Tibial artery (tissue), 4 donors: Measurements from ENCODE around the gene MAGI2.

Experiments used
- DNase-seq, 2 donors: peaks; one replicate each; pipeline ENCODE4 v3.0.0-alpha.2; 2019
- H3K27ac ChIP-seq, 2 donors: fragments of 200-600 bp; sonication (generic) in 1 of 2; 1 replicate in 1 of 2; 2 replicates in 1 of 2; pipeline ENCODE4 v1.5.1; 2018 to 2019; ENCODE audit warnings: mild to moderate bottlenecking in 1 of 2
- H3K27me3 ChIP-seq, 2 donors: fragments of 200-600 bp; sonication (generic) in 1 of 2; one replicate each; pipeline versions ENCODE4 v1.5.1 to v1.6.0; 2016 to 2019
- H3K36me3 ChIP-seq, 3 donors: fragments of 200-600 bp; sonication (generic) in 2 of 3; one replicate each; pipeline ENCODE4 v1.5.1; 2016 to 2019; ENCODE audit warnings: mild to moderate bottlenecking in 2 of 3
- H3K4me1 ChIP-seq, 4 donors: fragments of 200-600 bp; sonication (generic) in 2 of 4; 1 replicate in 3 of 4; 2 replicates in 1 of 4; pipeline ENCODE4 v1.5.1; 2016 to 2019
- H3K4me3 ChIP-seq, 2 donors: fragments of 200-600 bp; sonication (generic) in 1 of 2; 1 replicate in 1 of 2; 2 replicates in 1 of 2; pipeline ENCODE4 v1.5.1; 2018 to 2019; ENCODE audit warnings: mild to moderate bottlenecking in 2 of 2
- H3K9me3 ChIP-seq, 3 donors: fragments of 200-600 bp; sonication (generic) in 1 of 3; one replicate each; pipeline ENCODE4 v1.5.1; 2016 to 2019
- intact Hi-C: fragments of 100-400 bp; cut with DNase I; formaldehyde crosslinking; loops from one replicate; pipeline ENCODE4 v1.15.0; 2023; ENCODE audit warnings: low total_unique reads
- TF ChIP-seq, protein P1 (sequence below), 2 experiments: fragments of 200-600 bp in 1 of 2; fragments of 450-650 bp in 1 of 2; IDR thresholded peaks; one replicate each; pipeline ENCODE4 v1.5.1; 2017 to 2019; ENCODE audit warnings: antibody characterized with exemption in 2 of 2, mild to moderate bottlenecking in 1 of 2, moderate library complexity in 1 of 2

MAGI2 gene

DNA sequence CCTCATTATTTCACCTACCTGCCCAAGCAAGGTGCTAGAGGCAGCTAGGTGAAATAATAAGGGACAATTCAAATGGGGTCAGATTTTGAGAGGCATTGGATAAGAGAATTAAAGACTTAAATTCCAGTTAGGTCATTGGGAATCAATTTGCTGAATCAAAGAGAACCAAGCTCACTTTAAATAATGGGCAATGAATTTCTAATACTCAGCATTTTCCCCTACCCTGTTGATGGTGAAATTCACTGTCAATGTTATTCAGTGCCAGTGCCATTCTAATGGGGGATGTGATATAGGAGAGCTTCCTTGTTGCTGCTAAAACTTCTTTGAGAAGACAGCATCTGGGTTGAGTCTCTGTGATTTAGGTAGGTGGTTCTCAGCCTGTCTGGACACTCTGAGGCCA lies 1145.6 kb downstream of the MAGI2 start:
- no peak overlapping the region for H3K4me3 ChIP-seq
- no peaks in the 10 kb centered on the region for H3K9me3 ChIP-seq
- H3K36me3 ChIP-seq, result no peaks in the 10 kb centered on the region
- no peaks in the 10 kb centered on the region for H3K4me1 ChIP-seq
- intact Hi-C loops, result no loop called here
- H3K27ac ChIP-seq, result no peak overlapping the region
- TF ChIP-seq, protein P1, sequence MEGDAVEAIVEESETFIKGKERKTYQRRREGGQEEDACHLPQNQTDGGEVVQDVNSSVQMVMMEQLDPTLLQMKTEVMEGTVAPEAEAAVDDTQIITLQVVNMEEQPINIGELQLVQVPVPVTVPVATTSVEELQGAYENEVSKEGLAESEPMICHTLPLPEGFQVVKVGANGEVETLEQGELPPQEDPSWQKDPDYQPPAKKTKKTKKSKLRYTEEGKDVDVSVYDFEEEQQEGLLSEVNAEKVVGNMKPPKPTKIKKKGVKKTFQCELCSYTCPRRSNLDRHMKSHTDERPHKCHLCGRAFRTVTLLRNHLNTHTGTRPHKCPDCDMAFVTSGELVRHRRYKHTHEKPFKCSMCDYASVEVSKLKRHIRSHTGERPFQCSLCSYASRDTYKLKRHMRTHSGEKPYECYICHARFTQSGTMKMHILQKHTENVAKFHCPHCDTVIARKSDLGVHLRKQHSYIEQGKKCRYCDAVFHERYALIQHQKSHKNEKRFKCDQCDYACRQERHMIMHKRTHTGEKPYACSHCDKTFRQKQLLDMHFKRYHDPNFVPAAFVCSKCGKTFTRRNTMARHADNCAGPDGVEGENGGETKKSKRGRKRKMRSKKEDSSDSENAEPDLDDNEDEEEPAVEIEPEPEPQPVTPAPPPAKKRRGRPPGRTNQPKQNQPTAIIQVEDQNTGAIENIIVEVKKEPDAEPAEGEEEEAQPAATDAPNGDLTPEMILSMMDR (IDR thresholded peaks at IDR 0.05), result no peak
- H3K27me3 ChIP-seq, result no peaks in the 10 kb centered on the region
- no peak for DNase-seq

DNA sequence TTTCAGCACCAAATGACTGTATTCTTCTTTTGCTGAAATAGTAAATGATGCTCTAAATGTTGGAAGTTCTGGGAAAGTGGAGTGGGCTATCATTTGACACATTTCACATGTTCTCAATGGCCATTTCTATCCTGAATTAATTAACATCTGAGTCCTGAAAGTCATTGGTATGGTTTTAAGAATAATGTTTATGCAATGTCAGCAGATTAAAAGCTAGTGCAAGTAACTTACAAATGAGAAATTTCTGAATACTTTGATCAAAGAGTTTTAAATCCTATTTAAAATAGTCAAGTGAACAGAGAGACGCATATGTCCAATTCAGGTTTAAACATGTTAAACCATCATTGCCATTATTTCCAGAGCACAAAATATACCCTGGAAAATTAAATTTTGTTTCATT lies 1146.8 kb downstream of the MAGI2 start:
- intact Hi-C loops, result no loop called here
- Histone ChIP-seq H3K4me1 (peaks cover 0 to under 1% (median 0%) of the 10 kb centered on the region in 4 donors), H3K36me3 (no peaks in the 10 kb centered on the region), H3K4me3 (no peak overlapping the region), H3K9me3 (no peaks in the 10 kb centered on the region), H3K27me3 (no peaks in the 10 kb centered on the region), H3K27ac (no peak overlapping the region)
- TF ChIP-seq, protein P1 (IDR thresholded peaks at IDR 0.05), result no peak
- DNase-seq, result no peak

DNA sequence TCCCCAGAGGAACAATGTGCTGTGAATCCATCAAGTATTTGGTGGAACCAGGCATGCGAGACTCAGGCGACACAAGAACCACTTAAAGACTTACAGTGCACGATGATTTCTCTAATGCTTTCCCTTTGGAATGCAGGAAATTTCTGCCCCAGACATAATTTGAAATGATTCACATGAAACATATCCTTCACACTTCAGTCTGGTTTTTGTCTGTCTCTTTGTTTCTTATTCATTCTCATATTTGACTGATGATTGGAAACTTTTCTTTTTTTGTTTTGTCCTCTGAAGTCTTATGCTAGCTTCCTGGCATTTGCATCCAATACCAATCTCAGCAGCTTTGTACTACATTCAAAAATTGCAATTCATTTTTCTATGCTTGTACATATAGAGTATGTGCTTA lies 1152.1 kb downstream of the MAGI2 start:
- DNase-seq, result no peak

DNA sequence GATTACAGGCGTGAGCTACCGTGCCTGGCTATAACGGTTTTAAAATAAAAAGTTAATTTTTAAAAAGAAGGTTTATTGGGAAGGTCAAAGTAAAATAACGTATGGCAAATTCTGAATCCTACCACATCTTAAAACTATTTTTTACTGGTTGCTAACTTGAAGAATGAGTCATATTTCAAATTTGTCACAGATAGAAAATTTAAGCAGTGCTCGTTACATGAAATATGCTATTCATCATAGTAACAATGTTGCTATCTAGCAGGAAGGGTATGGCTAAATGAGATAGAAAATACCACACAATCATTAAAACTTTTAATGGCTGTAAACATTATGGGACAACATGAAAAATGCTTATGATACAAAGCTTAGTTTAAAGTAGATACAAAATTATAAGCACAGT lies 1154.4 kb downstream of the MAGI2 start:
- H3K4me1 ChIP-seq, result peaks cover 0 to 20% (median 1%) of the 10 kb centered on the region in 4 donors
- H3K27me3 ChIP-seq, result no peaks in the 10 kb centered on the region
- H3K36me3 ChIP-seq, result no peaks in the 10 kb centered on the region
- no peak overlapping the region for H3K4me3 ChIP-seq
- TF ChIP-seq, protein P1 (IDR thresholded peaks at IDR 0.05), result no peak
- H3K9me3 ChIP-seq, result no peaks in the 10 kb centered on the region
- DNase-seq, result no peak
- intact Hi-C loops, result no loop called here
- no peak overlapping the region for H3K27ac ChIP-seq

More for the DNA sequence above, 1152.1 kb downstream of the MAGI2 start:
- Histone ChIP-seq H3K9me3 (no peaks in the 10 kb centered on the region), H3K4me3 (no peak overlapping the region), H3K4me1 (peaks cover 0 to 13% (median 1%) of the 10 kb centered on the region in 4 donors), H3K27ac (no peak overlapping the region), H3K36me3 (no peaks in the 10 kb centered on the region), H3K27me3 (no peaks in the 10 kb centered on the region)
- intact Hi-C loops, result no loop called here
- TF ChIP-seq, protein P1 (IDR thresholded peaks at IDR 0.05), result no peak

DNA sequence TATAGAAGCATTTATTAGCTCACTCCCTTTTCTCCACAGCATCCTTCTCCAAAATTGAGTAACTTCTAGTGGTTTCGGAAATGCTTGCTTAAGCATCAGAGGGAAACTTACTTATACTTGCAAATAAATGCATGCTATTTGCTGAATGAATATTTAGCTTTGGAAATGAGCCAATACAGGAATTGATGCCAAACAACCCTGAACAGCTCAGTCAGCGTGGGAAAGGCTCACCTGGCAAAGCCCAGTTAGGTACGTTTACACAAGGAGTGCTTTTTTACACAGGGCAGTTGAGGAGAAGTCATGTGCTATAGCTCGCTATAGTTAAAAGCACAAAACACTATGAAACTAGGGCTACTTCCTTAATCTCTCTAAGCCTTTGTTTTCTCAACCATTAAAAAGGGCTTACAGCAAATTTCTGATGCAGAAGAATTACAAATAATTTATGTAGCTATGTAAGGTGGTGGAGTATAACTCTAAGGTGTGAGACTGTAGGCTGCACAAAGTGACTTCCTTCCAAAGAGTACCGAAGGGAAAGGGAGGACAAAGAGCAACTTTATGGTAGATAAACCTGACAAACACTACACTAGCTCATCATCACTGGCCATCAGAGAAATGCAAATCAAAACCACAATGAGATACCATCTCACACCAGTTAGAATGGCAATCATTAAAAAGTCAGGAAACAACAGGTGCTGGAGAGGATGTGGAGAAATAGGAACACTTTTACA lies 1156.7 kb downstream of the MAGI2 start:
- TF ChIP-seq, protein P1 (IDR thresholded peaks at IDR 0.05), result no peak
- H3K36me3 ChIP-seq, result no peaks in the 10 kb centered on the region
- H3K27ac ChIP-seq, result no peak overlapping the region
- no peak overlapping the region for H3K4me3 ChIP-seq
- intact Hi-C loops, result no loop called here
- no peak for DNase-seq
- no peaks in the 10 kb centered on the region for H3K27me3 ChIP-seq
- peaks cover 0 to 20% (median 1%) of the 10 kb centered on the region in 4 donors for H3K4me1 ChIP-seq
- H3K9me3 ChIP-seq, result no peaks in the 10 kb centered on the region
